SIG-M5 treated with dmso at 0.1 percent for 504 hours (cell line): ENCODE data around the gene SH3YL1.
A peak's percentile ranks its signal among the peaks of the same experiment; 100 is the strongest.
"Not testable (repeated sequence)": the region's sequence is repeated elsewhere in the genome, so short reads cannot be mapped to it uniquely, and the experiment has no call there.

Source experiments
- DNase-seq: peaks from one replicate; lab custom pipeline; 2025; ENCODE audit not compliant: unreplicated experiment; lab: John Stamatoyannopoulos, UW

The SH3YL1 gene

GRCh38 chr2:184695-185094, 79.1 kb downstream of the SH3YL1 start:
- no peak for DNase-seq

- no peak for DNase-seq
These were observed 81.2 kb downstream of the SH3YL1 start for GRCh38 chr2:182509-183122.

DNA sequence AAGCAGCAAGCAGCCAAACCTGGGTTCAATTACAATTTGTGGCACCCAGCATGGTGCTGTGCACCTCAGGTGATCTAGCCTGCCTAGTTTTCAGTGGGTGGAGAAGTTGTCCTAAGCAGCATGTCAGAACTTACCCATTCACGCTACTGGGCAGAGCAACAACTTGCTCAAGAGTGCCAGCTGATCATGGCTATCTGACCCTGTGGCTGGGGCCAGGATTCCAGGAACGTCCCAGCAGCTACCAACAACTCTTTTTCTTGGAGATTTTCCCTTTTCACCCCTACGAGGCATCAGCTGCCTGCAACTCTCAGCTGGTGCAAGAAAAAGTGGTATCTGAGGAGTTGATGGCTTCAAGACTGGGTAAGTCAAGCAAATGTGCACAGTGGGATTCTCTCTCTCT, 83.5 kb downstream of the SH3YL1 start:
- no peak for DNase-seq

- no peak for DNase-seq
These were observed 83.9 kb downstream of the SH3YL1 start for GRCh38 chr2:179886-180285.

DNA sequence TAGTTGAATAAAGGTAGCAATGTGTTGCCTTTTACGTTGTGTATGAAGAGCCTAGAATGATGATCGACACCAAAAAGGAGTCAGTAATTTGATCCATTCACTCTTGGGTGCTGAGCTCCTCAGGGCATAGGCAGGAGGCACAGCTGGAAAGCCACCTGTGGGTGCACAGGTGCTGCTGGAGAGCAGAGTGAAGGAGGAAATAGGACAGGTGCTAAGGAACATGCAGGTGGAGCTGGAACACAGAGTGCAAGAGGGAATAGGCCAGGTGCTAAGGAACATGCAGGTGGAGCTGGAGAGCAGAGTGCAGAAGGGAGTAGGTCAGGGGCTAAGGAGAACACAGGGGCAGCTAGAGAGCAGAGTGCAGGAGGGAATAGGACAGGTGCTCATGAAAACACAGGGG, 86.1 kb downstream of the SH3YL1 start:
- no peak for DNase-seq

- peak; percentile 38 for DNase-seq
These were observed 86.9 kb downstream of the SH3YL1 start for GRCh38 chr2:176917-177316.

GRCh38 chr2:175880-176820, 87.7 kb downstream of the SH3YL1 start:
- DNase-seq, result no peak

- DNase-seq, result no peak
These were observed 88.6 kb downstream of the SH3YL1 start for GRCh38 chr2:175161-175786.

DNA sequence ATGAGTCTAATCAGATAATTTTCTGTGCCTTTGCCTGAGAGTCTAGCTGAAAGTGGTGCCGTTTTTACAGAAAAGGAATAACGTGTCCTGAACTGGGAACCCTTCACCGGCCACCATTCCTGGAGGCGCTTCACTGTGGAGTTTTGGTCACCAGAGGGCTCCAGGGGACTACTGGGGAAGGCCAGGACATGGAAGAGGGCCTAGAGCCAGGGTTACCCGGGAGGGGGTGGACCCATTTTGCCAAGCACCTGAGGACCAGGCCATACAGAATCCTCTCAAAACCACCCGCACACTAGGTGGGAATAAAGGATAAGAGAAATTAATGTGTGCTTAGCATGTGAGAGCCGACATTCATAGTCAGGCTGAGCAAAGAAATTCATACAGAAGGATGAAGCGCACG, 91.7 kb downstream of the SH3YL1 start:
- not testable (repeated sequence) for DNase-seq

- DNase-seq, result no peak
These were observed 94.1 kb downstream of the SH3YL1 start for GRCh38 chr2:169741-170140.
